ENCODE measurements around the gene RNF150.
"Not testable (repeated sequence)": the region's sequence is repeated elsewhere in the genome, so short reads cannot be mapped to it uniquely, and the experiment has no call there.

RNF150 gene

GRCh38 chr4:140818433-140818832, 314.8 kb downstream of the RNF150 start:
- ATAC-seq (replicated peaks; ENCODE audit: extremely low read depth, poor library complexity, severe bottlenecking) (no peak), DNase-seq (ENCODE audit: low spot score in 2 of 2) (no peak)
- Mint-ChIP-seq H3K9me3 (peaks cover 11% of the 10 kb centered on the region), H3K4me3 (no peak overlapping the region), H3K36me3 (ENCODE audit: insufficient read depth) (no peaks in the 10 kb centered on the region), H3K4me1 (no peaks in the 10 kb centered on the region), H3K27me3 (peaks cover 11% of the 10 kb centered on the region), H3K27ac (ENCODE audit: low read depth) (no peak overlapping the region)

- Mint-ChIP-seq H3K27me3 (peaks cover 11% of the 10 kb centered on the region), H3K4me3 (no peak overlapping the region), H3K36me3 (ENCODE audit: insufficient read depth) (no peaks in the 10 kb centered on the region), H3K4me1 (no peaks in the 10 kb centered on the region), H3K27ac (ENCODE audit: low read depth) (no peak overlapping the region), H3K9me3 (peaks cover 11% of the 10 kb centered on the region)
- DNase-seq (ENCODE audit: low spot score in 2 of 2) (no peak), ATAC-seq (replicated peaks; ENCODE audit: extremely low read depth, poor library complexity, severe bottlenecking) (no peak)
Observed at GRCh38 chr4:140816806-140817510, 316.3 kb downstream of the RNF150 start.

- ATAC-seq (replicated peaks; ENCODE audit: extremely low read depth, poor library complexity, severe bottlenecking) (no peak), DNase-seq (ENCODE audit: low spot score in 2 of 2) (no peak)
- peaks cover 11% of the 10 kb centered on the region for H3K27me3 Mint-ChIP-seq
- H3K4me3 Mint-ChIP-seq, result no peak overlapping the region
- H3K4me1 Mint-ChIP-seq, result no peaks in the 10 kb centered on the region
- peaks cover 17% of the 10 kb centered on the region for H3K9me3 Mint-ChIP-seq
- no peak overlapping the region for H3K27ac Mint-ChIP-seq (ENCODE audit: low read depth)
- H3K36me3 Mint-ChIP-seq (ENCODE audit: insufficient read depth), result no peaks in the 10 kb centered on the region
Observed at GRCh38 chr4:140813804-140814203, 319.5 kb downstream of the RNF150 start.

- DNase-seq (ENCODE audit: low spot score in 2 of 2), result no peak
- H3K36me3 Mint-ChIP-seq (ENCODE audit: insufficient read depth), result no peaks in the 10 kb centered on the region
- H3K4me3 Mint-ChIP-seq, result no peak overlapping the region
- peaks cover 11% of the 10 kb centered on the region for H3K27me3 Mint-ChIP-seq
- H3K9me3 Mint-ChIP-seq, result peaks cover 17% of the 10 kb centered on the region
- H3K4me1 Mint-ChIP-seq, result no peaks in the 10 kb centered on the region
- no peak overlapping the region for H3K27ac Mint-ChIP-seq (ENCODE audit: low read depth)
- no peak for ATAC-seq (replicated peaks; ENCODE audit: extremely low read depth, poor library complexity, severe bottlenecking)
Observed at GRCh38 chr4:140812916-140813315, 320.4 kb downstream of the RNF150 start.

- no peak overlapping the region for H3K27ac Mint-ChIP-seq (ENCODE audit: low read depth)
- H3K4me1 Mint-ChIP-seq, result no peaks in the 10 kb centered on the region
- DNase-seq (ENCODE audit: low spot score in 2 of 2), result no peak
Observed at GRCh38 chr4:140811429-140811828, 321.8 kb downstream of the RNF150 start.

GRCh38 chr4:140810591-140811169, 322.6 kb downstream of the RNF150 start:
- not testable (repeated sequence) for ATAC-seq (replicated peaks; ENCODE audit: extremely low read depth, poor library complexity, severe bottlenecking); DNase-seq (ENCODE audit: low spot score in 2 of 2); H3K4me1 Mint-ChIP-seq; H3K36me3 Mint-ChIP-seq (ENCODE audit: insufficient read depth); H3K4me3 Mint-ChIP-seq; H3K27ac Mint-ChIP-seq (ENCODE audit: low read depth)
- peaks cover 11% of the 10 kb centered on the region for H3K27me3 Mint-ChIP-seq
- peaks cover 15% of the 10 kb centered on the region for H3K9me3 Mint-ChIP-seq

More at GRCh38 chr4:140811429-140811828, 321.8 kb downstream of the RNF150 start:
- H3K36me3 Mint-ChIP-seq (ENCODE audit: insufficient read depth), result no peaks in the 10 kb centered on the region
- peaks cover 17% of the 10 kb centered on the region for H3K9me3 Mint-ChIP-seq
- no peak for ATAC-seq (replicated peaks; ENCODE audit: extremely low read depth, poor library complexity, severe bottlenecking)
- peaks cover 11% of the 10 kb centered on the region for H3K27me3 Mint-ChIP-seq
- H3K4me3 Mint-ChIP-seq, result no peak overlapping the region
